ENCODE results near the gene DACH1.
"Not testable (repeated sequence)": the region's sequence is repeated elsewhere in the genome, so short reads cannot be mapped to it uniquely, and the experiment has no call there.

DACH1 gene

DNA sequence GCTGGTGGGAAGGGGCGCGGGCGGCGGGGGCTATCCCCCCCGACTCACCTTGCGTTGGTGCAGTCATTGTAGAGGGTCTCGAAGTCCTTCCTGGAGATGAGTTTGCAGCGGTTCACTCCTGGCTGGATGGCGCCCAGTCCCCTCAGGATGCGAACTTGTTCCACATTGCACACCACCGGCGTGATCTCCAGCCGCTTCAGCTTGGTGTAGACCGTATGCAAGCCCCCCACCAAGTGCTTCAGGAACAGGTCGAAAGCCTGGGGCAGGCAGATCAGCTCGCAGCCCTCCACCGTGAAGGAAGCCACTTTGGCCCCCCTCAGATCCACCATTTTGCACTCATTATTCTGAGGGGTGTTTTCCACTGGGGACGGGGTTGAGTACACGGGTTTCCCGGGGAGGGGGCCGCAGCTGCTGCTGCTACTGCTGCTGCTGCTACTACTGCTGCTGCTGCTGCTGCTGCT, 1.1 kb downstream of the DACH1 start:
- no peak for DNase-seq

DNA sequence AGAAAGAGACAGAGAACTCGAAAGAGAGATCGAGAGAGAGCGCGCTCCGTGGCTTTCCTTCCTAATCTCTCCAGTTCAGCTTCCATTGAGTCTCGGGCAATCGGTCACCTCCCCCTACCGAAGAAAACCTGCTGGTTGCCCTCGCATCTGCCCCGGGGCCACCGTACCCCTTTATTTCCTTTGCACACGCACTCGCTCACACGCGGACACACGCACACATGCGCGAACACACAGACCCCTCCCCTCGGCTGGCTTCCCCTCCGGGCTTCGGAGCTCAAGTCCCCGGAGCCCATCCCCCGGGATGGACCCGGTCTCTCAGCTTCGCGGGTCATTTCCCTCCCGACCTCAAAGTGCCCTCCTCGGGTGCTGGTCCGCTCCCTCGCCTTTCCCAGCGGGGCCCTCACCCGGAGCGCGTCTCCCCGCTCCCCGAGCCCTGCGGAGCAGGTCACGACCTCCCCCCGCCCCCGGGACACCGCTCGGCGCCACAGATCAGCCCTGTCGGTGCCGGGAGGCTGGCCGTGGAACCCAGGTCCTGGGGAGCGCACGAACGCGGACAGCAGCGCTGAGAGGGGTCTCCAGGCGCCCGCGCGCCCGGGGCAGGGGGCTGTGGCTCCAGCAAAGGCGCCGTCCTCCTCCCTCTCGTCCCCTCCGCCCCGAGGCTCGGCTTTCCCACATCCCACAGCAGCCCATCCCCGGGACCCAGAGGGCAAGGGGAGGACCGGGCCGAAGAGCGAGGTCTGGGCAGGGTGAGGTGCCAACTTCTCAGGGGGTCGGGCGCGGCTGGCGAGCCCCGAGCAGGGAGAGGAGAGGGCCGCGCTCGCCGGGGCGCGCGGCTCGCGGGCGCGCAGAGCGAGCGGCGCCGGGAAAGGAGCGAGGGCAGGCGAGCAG, 1.8 kb downstream of the DACH1 start:
- DNase-seq, result no peak

DNA sequence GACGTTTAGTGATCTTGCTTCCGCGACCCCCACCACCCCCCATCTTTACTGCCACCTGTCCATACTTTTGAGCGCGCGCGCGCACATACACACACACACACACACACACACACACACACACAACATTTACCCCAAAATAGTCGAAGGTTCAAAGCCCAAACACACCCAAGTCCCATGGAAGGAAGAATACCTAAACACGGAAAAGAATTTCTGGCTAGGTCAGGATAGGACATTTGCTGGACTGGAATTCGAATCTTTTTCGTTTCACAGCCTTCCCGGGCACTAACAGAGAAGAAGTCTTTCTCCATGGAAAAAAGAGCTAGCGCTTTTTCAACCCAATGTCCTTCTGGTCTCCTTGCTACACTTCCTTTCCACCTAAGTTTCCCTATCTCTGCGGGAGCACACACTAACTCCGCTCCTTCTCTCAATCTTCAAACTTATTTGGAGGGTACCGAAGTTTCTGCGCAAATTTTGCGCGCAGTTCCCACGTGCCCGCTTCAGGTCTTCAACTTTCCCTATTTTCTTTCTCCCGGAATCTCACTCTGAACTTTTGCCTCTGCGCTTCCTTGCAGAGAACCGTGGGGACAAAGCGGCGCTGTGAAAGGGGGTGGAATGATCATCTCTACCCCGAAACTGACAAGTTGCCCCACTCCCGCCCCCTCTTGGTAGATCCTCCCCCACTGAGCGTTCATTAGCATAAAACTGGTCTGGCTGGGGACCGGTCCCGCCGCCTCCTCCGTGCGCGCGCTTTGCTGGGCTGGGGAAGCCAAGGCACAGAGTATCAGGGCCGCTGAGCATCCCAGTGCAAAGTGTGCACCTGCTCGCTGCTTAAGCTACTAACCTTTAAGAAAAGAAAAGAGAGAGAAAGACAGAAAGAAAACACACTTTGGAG, 2.7 kb downstream of the DACH1 start:
- DNase-seq, result no peak

DNA sequence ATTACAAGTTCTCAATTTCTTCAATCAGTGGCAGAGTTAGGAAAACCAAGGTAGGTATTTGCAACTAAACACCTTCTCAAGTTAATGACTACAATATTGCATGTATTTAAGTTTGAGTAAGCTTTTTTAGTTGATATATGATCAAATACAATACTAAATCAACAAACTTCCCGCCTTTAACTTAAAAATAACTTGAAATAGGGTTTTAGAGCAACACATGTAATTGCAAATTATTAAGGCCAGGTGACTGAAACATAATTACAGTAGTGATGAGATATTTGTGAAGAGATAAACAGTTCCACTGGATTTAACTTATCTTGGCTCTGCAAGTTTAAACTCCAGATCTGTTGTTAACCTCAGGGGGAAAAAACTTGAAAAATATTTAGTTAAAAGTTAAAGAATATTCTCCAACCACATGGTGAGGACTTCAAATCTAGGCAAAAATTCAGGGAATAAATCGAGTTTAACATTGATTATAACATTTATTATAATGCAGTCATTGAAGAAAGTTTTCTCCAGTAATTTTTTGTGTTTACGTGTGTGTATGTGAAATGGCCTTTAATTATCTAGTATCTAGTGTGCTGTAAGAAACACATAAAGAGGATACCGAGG, 3.6 kb downstream of the DACH1 start:
- no peak for DNase-seq

DNA sequence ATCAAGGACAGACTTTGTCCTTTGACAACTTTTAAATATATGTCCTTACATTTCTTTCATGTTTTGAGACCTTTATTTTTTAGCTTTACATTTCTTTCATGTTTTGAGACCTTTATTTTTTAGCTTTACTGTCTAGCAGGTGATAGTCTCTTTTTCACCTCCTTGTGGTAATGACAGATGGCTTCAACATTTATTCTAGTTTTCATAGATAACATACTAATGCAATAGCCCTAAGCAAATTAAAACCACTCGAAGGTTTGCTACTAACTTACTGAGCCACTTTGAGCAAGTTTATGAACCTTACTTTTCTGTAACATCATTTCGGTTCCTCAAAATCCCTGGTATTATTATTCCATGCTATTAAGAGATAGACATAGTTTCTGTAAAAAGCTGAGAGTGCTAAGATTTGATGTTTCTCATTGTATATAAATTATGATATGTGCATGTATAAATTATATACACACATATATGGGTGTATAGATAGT, 4.5 kb downstream of the DACH1 start:
- no peak for DNase-seq

DNA sequence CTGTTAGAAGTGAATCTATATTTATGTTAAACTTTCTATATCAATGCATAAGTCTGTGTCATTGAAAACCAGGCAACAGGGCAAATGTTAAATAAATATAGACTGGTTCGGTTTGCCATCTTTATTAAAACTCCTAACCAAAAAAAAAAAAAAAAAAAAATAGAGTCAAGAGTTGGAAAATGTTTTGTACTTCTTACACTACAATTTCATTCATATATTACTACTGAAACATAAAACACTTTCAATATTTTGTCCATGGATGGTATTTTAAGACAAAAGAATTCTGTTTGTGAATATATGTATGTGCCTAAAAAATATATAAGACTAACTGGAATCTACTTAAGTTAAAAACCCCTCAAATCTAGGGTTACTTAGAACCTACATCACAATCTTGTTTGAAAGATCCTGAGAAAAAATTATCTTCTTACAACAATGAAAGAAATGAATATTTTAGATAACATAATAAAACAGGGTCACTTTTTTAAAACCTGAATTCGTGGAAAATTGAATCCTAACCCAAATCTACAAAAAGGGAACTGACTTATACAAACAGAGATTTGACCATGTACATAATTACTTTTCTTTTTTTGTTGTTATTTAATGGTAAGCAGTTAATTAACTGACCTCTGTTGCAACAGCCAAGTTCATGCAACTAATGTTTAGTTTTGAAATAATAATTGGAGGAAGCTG, 5.1 kb downstream of the DACH1 start:
- no peak for DNase-seq

DNA sequence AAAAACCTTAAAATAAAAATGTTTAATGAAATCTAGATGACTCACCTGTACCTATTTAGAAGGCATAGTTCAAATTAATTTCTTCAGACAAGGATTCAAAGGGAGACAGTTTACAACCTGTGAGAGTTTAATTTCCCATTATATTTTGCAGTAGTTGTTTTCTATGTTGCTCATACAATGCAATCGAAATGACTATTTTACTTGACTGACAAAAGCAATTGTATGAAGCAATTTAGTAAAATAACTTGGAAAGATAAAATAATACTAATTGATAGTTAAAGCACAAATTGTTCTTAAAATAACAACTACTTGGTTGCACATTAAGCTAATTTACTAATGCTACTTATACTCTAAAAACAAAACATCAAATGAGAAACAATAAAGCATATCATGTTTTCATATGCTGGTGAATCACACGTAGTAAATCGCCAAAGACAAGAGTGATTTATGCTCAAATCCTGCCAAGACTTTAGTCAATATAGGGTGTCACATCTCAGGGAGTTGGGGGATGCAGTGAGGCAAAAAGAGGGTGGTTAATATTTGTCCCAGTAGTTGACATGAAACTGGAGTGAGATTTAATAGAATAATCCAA, 6.4 kb downstream of the DACH1 start:
- no peak for DNase-seq

DNA sequence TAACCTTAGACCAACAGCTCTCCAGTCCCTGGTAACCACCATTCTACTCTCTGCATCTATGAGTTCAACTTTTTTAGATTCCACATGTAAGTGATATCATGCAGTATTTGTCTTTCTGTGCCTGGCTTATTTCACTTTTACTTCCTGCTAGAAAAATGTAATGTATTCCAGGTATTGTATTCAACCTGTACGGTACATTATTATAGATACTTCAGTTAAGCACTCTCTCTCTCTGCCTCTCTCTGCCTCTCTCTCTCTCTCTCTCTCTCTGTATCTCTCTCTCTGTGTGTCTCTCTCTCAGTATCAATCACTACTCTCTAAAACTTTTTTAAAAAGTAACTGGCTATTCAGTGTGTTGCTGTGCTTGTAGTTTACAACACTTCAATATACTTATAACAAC, 8.4 kb downstream of the DACH1 start:
- no peak for DNase-seq

DNA sequence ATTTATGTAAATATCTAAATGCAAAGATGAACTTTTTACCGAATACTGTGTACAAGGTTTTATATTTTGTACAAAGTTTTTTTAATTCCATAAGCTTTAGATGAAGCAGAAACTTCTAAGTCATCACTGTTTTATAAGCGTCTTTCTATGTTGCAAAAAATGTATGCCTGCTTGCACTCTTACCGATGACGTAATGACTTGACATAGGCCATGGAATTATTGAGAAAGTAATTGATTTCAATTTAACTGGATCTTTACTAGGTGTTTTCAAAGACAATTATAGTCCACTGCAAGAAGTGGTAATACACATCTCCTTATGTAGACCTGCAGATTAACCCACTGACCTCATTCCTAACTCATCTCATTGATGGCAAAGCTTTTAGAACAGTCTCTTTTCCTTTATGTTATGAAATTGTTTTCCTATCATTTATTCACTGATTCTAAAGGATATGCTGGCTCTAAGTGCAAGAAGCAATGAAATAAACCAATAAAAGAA, 10.4 kb downstream of the DACH1 start:
- DNase-seq, result no peak

DNA sequence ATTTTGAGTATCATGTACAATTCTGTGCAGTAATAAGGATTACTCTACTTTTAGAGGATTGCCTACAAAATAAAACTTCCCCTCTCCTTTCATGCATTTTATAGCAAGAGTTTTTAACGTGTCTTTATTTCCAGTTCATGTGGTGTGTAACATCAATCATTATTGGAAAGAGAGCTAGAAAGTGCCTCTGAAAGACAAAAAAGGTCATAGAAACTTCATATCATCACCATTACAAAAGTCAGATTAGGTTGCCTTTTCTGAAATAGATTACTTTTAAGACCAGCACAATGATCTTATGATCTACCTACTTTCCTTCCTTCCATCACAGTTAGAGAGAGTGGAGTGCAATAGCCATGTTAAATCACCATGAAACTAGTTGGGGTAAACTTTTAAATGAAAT, 12.6 kb downstream of the DACH1 start:
- no peak for DNase-seq

DNA sequence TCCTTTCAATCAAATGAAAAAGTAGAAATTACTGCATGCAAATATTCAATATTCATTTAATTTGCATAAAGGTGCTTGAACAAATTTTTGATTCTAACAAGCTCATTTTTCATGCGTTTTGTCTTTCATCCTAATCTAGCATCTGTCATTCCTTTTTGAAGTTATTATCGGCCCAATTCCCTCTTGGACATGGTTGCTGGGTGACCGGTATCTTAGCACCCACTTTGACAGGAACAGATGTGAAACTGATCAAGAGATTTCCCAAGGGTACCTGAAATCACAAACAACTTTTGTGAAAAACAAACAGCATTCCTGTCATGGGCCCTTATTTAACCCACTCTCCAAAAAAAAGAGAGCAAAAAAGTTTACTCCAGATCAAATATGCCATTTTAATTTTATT, 13.3 kb downstream of the DACH1 start:
- DNase-seq, result no peak

DNA sequence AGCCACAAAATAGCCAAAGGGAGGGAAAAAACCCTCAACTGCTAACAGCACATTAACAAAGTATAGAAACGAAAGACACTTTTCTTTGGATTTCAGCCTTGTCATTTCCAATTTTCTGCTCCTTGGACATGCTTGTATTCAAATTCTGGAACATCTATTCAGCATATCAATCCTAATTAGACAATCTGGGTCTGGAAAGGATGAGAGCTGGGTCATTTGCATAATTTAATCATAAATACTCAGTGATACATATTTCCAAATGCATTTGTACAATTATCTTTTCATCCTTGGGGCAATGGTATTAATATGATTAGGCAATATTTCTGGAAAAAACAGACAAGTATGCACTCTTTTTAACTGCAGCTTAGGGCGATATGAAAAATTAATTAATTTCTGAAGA, 14.3 kb downstream of the DACH1 start:
- DNase-seq, result peak; percentile 19

DNA sequence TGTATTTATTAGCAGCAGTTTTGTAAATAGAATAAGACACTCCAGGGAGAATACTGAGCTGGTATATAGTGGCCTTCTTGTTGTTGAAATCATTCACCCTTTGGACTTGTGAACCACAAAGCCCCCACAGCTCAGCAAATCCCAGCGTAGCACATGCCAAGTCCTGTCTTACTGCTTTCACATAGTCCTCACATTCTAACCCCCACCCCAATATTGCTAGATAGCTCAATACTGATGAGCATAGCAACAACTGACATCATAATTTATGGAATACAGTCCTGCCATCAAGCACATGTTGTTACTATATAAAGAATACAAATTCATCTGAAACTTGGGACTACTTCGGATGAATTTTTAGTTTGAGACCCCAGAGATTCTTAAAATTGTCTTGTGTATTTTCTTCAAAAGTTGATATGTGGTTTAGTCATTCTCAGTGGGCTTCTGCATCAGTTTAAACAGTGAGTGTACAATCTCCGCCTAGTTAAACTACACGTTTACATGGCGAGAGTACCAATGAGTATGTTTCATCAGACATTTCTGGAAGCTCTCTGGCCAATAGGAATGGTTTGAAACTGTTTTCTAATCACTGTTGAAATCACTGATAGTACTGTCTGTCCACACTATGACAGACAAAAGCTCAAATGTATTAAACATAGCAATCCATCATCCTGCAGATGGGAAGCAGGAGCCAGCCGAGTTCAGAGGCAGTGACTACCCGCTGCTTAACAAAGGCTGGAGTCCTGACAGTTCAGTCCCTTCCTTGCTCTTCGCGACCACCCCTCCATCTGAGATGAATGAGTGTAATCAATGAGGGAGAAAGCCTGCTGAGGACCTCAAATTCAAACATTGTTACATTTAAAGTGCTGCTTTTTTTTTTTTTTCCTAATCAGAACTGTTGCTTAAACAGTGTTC, 15.2 kb downstream of the DACH1 start:
- DNase-seq, result no peak

DNA sequence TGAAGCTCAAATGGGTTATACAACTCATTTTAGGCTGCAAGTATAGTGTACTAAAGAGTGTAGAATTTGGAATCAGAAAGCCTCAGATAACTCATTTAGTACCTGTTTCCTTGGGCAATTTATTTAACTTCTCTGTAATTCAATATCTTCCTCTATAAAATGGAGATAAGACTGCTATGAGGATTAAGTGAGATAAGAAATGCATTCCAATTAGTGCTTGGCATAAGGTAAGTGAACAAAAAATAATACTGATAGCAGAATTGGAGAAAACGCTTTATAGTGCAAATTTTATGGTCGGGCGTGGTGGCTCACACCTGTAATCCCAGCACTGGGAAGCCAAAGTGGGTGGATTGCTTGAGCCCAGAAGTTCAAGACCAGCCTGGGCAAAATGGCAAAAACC, 25.0 kb downstream of the DACH1 start:
- no peak for DNase-seq

DNA sequence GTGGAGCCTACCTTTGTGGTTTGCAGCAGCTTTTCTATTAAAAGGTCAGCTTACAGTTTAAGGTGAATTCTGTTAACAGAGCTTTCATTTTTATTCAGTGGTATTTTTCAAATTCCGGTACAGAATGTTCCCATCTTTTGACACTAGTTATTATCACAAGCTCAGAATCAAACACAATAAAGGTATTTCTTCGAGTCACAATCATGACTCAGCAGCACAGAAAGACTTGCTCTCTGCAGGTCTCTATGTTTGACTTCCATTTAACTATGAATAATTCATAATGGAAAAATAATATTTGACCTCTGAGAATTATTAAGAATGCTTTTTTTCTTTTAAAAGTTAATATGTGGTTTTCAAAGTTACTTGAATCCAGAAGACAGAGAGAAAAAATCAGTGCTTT, 28.2 kb downstream of the DACH1 start:
- DNase-seq, result no peak

DNA sequence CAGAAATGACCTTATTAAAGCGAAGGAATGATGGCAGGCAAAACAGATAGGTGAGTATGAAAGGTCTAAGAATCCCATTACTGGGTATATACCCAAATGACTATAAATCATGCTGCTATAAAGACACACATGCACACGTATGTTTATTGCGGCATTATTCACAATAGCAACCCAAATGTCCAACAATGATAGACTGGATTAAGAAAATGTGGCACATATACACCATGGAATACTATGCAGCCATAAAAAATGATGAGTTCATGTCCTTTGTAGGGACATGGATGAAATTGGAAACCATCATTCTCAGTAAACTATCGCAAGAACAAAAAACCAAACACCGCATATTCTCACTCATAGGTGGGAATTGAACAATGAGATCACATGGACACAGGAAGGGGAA, 29.4 kb downstream of the DACH1 start:
- DNase-seq, result not testable (repeated sequence)

DNA sequence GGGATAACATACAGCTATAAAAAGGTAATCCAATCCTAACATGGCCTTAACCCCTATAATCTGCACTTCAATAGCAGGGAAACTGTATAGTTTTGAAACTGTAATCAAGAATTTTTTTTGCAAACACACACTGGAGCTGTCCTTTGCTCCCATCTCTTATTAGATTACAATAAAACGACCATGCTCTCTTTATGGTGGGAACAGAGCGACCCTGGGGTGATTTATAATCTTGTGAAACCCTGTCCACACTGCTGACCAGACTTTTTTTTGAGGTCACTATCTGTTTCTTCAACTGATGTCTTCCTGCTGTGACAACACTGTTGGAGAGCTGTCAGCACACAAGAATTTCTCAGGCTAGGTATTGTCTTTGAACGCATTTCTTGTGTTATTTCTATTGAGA, 35.3 kb downstream of the DACH1 start:
- no peak for DNase-seq

DNA sequence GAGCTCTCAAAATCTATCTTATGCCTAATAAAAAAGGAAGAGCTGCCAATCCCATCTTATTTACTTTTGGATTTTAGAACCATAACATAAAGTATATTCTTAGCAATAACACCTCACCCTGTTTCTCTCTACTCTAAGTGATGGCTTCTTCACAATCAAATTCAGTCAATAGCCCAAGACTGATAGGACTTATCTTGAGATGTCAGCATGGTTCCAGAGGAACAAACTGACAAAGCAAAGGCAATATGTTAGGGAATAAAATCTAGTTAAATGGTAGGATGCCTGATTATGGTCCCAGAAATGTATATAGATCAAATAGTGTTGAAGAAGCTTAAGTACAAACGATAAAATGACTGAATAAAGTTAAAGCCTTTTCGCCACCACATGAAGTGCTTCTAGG, 36.3 kb downstream of the DACH1 start:
- DNase-seq, result no peak

DNA sequence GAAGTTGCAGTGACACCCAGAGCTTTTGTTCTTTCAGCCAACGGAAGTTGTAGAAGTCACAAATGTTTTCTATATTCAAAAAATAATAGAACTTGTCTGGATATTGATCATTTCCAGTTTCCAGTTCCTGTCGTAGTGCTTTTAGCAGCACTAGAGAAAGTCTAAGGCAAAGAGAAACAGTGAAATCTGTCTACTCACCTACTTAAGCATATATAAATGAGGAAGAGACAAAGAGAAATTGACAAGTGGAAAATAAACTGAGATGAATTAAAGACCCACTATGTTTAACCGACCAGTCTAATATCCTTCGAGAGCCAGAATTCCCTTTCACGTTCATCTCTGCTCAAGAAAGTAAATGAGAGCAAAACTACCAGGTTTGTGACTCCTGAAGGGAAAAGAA, 36.7 kb downstream of the DACH1 start:
- no peak for DNase-seq

DNA sequence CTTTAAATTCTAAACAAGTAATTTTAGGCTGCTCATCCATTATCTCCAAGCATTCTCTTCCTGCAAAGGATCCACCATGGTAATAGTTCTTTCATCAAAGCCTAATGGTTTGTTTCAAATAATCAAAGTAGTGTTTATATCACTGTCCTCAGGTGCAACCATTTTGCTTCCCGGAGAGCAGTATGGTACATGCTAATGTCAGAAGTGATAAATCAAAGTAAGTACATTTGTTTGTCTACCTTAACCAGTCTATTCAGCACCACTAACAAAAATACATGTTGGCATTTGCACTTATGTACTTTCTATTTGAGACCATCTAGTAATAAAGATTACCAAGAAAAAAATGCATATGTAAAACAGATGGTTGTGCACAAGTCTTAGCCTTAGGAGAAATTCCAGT, 37.5 kb downstream of the DACH1 start:
- no peak for DNase-seq

DNA sequence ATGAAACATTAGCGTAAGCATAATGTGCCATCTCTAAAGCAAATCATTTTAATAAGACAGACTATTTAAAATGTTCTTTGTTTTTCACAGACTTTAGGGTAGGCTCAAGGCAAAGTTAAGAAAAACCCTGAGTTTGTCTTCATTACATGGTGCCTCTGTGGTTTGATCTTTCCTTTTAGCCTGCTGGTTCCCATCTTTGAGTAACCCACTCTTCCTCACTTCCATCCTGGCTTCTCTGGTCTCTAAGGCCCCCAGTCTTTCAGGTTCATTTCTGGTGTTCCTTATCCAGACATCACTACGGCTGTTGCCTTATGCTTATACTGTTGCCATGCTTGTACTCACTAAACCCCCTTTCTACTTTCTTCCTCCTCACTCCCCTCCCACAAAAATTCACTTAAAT, 38.4 kb downstream of the DACH1 start:
- no peak for DNase-seq

All from NCI-H1048 (cell line).